ENCODE data around the gene IGF1. TPM values are rescaled to one million over a fixed set of nuclear protein-coding genes. Genes with fewer than 3 reads are reported as not detected.

Gene IGF1
- polyA plus RNA-seq, 1 experiment = 1.5 TPM

DNA sequence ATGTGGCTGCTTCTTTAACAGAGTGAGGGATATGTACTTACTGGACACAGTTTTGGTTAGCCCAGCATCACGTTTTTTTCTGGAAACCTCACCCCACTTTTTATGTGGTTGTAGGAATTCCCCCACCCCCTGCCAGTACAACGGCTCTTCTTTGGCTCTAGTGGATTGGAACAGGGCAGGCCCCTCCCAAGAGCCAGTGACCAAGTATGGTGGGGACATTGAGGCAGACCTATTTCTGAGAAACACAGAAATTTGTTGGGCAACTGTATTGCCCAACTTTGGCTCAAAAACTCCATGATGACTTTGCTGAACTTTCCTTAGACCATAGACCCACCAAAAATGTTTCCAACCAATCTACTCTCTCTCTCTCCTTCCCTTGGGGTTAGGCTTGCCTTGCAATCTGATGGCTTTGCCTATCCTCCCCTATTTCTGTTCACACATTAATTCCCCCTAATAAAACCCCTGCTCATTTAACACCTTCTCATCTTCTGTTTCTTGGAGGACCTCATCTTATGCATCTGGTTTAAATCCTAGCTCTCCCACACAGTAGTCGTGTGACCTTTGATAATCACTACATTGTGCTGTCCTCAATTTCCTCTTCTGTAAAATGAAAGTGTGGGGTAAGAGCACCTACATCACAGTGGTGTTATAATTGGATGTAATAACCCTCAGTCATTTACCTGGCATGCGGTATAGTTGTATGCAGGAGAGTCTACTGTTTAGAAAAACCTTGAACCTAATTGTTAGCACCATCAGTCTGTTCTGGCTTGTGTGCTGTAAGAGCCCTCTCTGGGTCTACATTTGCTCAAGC lies 71.7 kb downstream of the IGF1 start:
- ChIA-PET POLR2A (no interaction called here), CTCF (no interaction called here)
- H3K36me3 ChIP-seq (ENCODE audit: control insufficient read depth, insufficient read depth, low read length) = no peaks in the 10 kb centered on the region
- no peak overlapping the region for H3K4me3 ChIP-seq (ENCODE audit: low read depth, low read length)
- TF ChIP-seq, protein P1, sequence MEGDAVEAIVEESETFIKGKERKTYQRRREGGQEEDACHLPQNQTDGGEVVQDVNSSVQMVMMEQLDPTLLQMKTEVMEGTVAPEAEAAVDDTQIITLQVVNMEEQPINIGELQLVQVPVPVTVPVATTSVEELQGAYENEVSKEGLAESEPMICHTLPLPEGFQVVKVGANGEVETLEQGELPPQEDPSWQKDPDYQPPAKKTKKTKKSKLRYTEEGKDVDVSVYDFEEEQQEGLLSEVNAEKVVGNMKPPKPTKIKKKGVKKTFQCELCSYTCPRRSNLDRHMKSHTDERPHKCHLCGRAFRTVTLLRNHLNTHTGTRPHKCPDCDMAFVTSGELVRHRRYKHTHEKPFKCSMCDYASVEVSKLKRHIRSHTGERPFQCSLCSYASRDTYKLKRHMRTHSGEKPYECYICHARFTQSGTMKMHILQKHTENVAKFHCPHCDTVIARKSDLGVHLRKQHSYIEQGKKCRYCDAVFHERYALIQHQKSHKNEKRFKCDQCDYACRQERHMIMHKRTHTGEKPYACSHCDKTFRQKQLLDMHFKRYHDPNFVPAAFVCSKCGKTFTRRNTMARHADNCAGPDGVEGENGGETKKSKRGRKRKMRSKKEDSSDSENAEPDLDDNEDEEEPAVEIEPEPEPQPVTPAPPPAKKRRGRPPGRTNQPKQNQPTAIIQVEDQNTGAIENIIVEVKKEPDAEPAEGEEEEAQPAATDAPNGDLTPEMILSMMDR (IDR thresholded peaks at IDR 0.05; ENCODE audit: insufficient read depth, low read depth, low read length) = no peak
- no peaks in the 10 kb centered on the region for H3K27me3 ChIP-seq (ENCODE audit: control insufficient read depth, insufficient read depth, low read length)
- no peak for DNase-seq (ENCODE audit: low read depth)

GRCh38 chr12:102407776-102408486 lies 72.4 kb downstream of the IGF1 start:
- DNase-seq (ENCODE audit: low read depth) = peak; percentile 90
- ChIA-PET CTCF (interaction anchor here (1.5 to 2.0 kb wide), 2 partner anchors 11 to 12 kb away, joined by 4 to 5 read pairs; no protein-coding TSS in a partner anchor), POLR2A (no interaction called here)
- Histone ChIP-seq H3K4me3 (ENCODE audit: low read depth, low read length) (no peak overlapping the region), H3K27me3 (ENCODE audit: control insufficient read depth, insufficient read depth, low read length) (no peaks in the 10 kb centered on the region), H3K36me3 (ENCODE audit: control insufficient read depth, insufficient read depth, low read length) (no peaks in the 10 kb centered on the region)
- TF ChIP-seq, protein P1 (IDR thresholded peaks at IDR 0.05; ENCODE audit: insufficient read depth, low read depth, low read length) = no peak

- DNase-seq (ENCODE audit: low read depth) = no peak
- ChIA-PET POLR2A (no interaction called here), CTCF (interaction anchor here (2.0 kb wide), 1 partner anchor 13 kb away, joined by 5 read pairs; no protein-coding TSS in a partner anchor)
Observed at GRCh38 chr12:102406033-102406584, 74.3 kb downstream of the IGF1 start.

GRCh38 chr12:102401087-102401486 lies 79.3 kb downstream of the IGF1 start:
- CTCF ChIA-PET = interaction anchor here (0.9 kb wide), 1 partner anchor 10 kb away, joined by 4 read pairs; no protein-coding TSS in a partner anchor
- Histone ChIP-seq H3K4me3 (ENCODE audit: low read depth, low read length) (no peak overlapping the region), H3K27me3 (ENCODE audit: control insufficient read depth, insufficient read depth, low read length) (no peaks in the 10 kb centered on the region), H3K36me3 (ENCODE audit: control insufficient read depth, insufficient read depth, low read length) (no peaks in the 10 kb centered on the region)
- no peak for DNase-seq (ENCODE audit: low read depth)
- TF ChIP-seq, protein P1 (IDR thresholded peaks at IDR 0.05; ENCODE audit: insufficient read depth, low read depth, low read length) = no peak
- POLR2A ChIA-PET = no interaction called here

More at GRCh38 chr12:102406033-102406584, 74.3 kb downstream of the IGF1 start:
- Histone ChIP-seq H3K36me3 (ENCODE audit: control insufficient read depth, insufficient read depth, low read length) (no peaks in the 10 kb centered on the region), H3K27me3 (ENCODE audit: control insufficient read depth, insufficient read depth, low read length) (no peaks in the 10 kb centered on the region), H3K4me3 (ENCODE audit: low read depth, low read length) (no peak overlapping the region)
- TF ChIP-seq, protein P1 (IDR thresholded peaks at IDR 0.05; ENCODE audit: insufficient read depth, low read depth, low read length) = no peak

GRCh38 chr12:102399653-102400052 lies 80.7 kb downstream of the IGF1 start:
- TF ChIP-seq, protein P1 (IDR thresholded peaks at IDR 0.05; ENCODE audit: insufficient read depth, low read depth, low read length) = no peak
- Histone ChIP-seq H3K4me3 (ENCODE audit: low read depth, low read length) (no peak overlapping the region), H3K27me3 (ENCODE audit: control insufficient read depth, insufficient read depth, low read length) (no peaks in the 10 kb centered on the region), H3K36me3 (ENCODE audit: control insufficient read depth, insufficient read depth, low read length) (no peaks in the 10 kb centered on the region)
- POLR2A ChIA-PET = no interaction called here
- DNase-seq (ENCODE audit: low read depth) = no peak
- CTCF ChIA-PET = interaction anchor here (0.8 kb wide), 1 partner anchor 20 kb away, joined by 3 read pairs; no protein-coding TSS in a partner anchor

All from BJ (cell line).